Measurements from ENCODE around the gene ZFY.

DNA sequence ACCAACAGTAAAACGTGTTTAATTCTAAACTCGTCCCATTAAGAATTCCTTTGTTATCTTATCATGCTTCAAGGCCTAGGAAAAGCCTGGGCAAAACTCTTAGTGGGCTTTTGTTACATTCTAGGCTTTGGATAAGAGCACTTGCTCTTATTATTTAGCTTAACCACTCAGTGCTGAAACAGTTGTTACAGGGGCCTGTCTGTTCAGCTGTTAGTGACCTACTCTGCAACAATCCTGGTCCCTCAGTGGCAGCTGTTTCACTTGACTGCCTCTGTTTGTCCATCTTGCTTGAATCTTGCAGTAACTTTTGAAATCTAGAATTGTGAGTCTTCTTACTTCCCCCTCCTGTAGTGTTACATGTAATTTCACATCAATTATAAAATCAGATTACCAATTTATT, 88.4 kb downstream of the ZFY start:
- TF ChIP-seq CTCF (IDR thresholded peaks at IDR 0.05; ENCODE audit: poor library complexity): no peak
- TF ChIP-seq EZH2 (IDR thresholded peaks at IDR 0.05; ENCODE audit: borderline replicate concordance): no peak
- no peak for TF ChIP-seq EZH2phosphoT487 (IDR thresholded peaks at IDR 0.05; ENCODE audit: low read depth, severe bottlenecking, unreplicated experiment)
